HG02798 (cell line): ENCODE results near the gene PPIF.
A peak's percentile ranks its signal among the peaks of the same experiment; 100 is the strongest.

Experiments
- ATAC-seq: cut with Tn5 transposase; IDR thresholded peaks from one replicate; pipeline ENCODE4 v1.9.1; 2021; ENCODE audit warnings: mild to moderate bottlenecking; ENCODE audit not compliant: unreplicated experiment, poor library complexity

PPIF gene

GRCh38 chr10:79347226-79347893 is at the start of gene PPIF:
Gene PPIF (plus strand): TSS chr10:79347469. CDS start chr10:79347549, 80 bp downstream.
- ATAC-seq = peak; percentile 82

GRCh38 chr10:79298403-79299244 is 48.6 kb upstream of the PPIF start:
- ATAC-seq = no peak

- ATAC-seq = no peak
Observed at GRCh38 chr10:79299397-79300241, 47.6 kb upstream of the PPIF start.

GRCh38 chr10:79300711-79301110 is 46.6 kb upstream of the PPIF start:
- no peak for ATAC-seq

GRCh38 chr10:79301754-79302530 is 45.3 kb upstream of the PPIF start:
- ATAC-seq = no peak

GRCh38 chr10:79303631-79304478 is 43.4 kb upstream of the PPIF start:
- ATAC-seq = no peak

- ATAC-seq = no peak
Observed at GRCh38 chr10:79304479-79305087, 42.7 kb upstream of the PPIF start.

GRCh38 chr10:79305515-79305914 is 41.8 kb upstream of the PPIF start:
- ATAC-seq = no peak

- ATAC-seq = no peak
Observed at GRCh38 chr10:79305988-79306387, 41.3 kb upstream of the PPIF start.

- ATAC-seq = no peak
Observed at GRCh38 chr10:79306644-79307220, 40.5 kb upstream of the PPIF start.

- ATAC-seq = no peak
Observed at GRCh38 chr10:79308016-79308415, 39.3 kb upstream of the PPIF start.

GRCh38 chr10:79308969-79309665 is 38.2 kb upstream of the PPIF start:
- no peak for ATAC-seq

GRCh38 chr10:79310200-79310865 is 36.9 kb upstream of the PPIF start:
- no peak for ATAC-seq

GRCh38 chr10:79310911-79311573 is 36.2 kb upstream of the PPIF start:
- ATAC-seq = no peak

GRCh38 chr10:79311581-79312407 is 35.5 kb upstream of the PPIF start:
- no peak for ATAC-seq

- no peak for ATAC-seq
Observed at GRCh38 chr10:79312601-79313187, 34.6 kb upstream of the PPIF start.
